AG09309 (cell line): ENCODE results near the gene SLC12A7.
A peak's percentile ranks its signal among the peaks of the same experiment; 100 is the strongest.

ENCODE experiments used
- DNase-seq: peaks from one replicate; pipeline ENCODE4 v3.0.0-alpha.2; 2010; ENCODE audit warnings: low read depth
- H3K4me3 ChIP-seq: 2 replicates; pipeline ENCODE4 v1.5.1; 2011; ENCODE audit warnings: mild to moderate bottlenecking, low read depth, low read length, moderate library complexity; ENCODE audit not compliant: control insufficient read depth
- CTCF ChIP-seq: IDR thresholded peaks from 2 replicates; pipeline ENCODE4 v1.5.1; 2011; ENCODE audit warnings: mild to moderate bottlenecking, low read depth, low read length, inconsistent platforms; ENCODE audit not compliant: insufficient read depth, control insufficient read depth; ENCODE audit errors: missing control alignments

Gene SLC12A7

GRCh38 chr5:1140818-1141189 lies 28.9 kb upstream of the SLC12A7 start:
- no peak for DNase-seq
- H3K4me3 ChIP-seq, result no peak overlapping the region
- TF ChIP-seq CTCF, result no peak

GRCh38 chr5:1140171-1140817 lies 28.4 kb upstream of the SLC12A7 start:
- DNase-seq, result no peak
- TF ChIP-seq CTCF, result peak; percentile 69
- no peak overlapping the region for H3K4me3 ChIP-seq

GRCh38 chr5:1139331-1140170 lies 27.7 kb upstream of the SLC12A7 start:
- H3K4me3 ChIP-seq, result no peak overlapping the region
- DNase-seq, result no peak
- no peak for TF ChIP-seq CTCF

GRCh38 chr5:1138445-1139245 lies 26.8 kb upstream of the SLC12A7 start:
- no peak for DNase-seq
- TF ChIP-seq CTCF, result no peak

GRCh38 chr5:1137567-1138444 lies 25.9 kb upstream of the SLC12A7 start:
- no peak for DNase-seq
- TF ChIP-seq CTCF, result no peak
- no peak overlapping the region for H3K4me3 ChIP-seq

More at GRCh38 chr5:1138445-1139245, 26.8 kb upstream of the SLC12A7 start:
- H3K4me3 ChIP-seq, result no peak overlapping the region

GRCh38 chr5:1136814-1137213 lies 25.0 kb upstream of the SLC12A7 start:
- no peak for TF ChIP-seq CTCF
- no peak overlapping the region for H3K4me3 ChIP-seq
- DNase-seq, result no peak
